ENCODE results near the gene CMTM6. TPM values are rescaled to one million over a fixed set of nuclear protein-coding genes. Genes with fewer than 3 reads are reported as not detected.
"Not testable (repeated sequence)": the region's sequence is repeated elsewhere in the genome, so short reads cannot be mapped to it uniquely, and the experiment has no call there.

The CMTM6 gene
- total and polyA plus RNA-seq, 7 donors: 3.7 to 8.0 (median 5.5) TPM

DNA sequence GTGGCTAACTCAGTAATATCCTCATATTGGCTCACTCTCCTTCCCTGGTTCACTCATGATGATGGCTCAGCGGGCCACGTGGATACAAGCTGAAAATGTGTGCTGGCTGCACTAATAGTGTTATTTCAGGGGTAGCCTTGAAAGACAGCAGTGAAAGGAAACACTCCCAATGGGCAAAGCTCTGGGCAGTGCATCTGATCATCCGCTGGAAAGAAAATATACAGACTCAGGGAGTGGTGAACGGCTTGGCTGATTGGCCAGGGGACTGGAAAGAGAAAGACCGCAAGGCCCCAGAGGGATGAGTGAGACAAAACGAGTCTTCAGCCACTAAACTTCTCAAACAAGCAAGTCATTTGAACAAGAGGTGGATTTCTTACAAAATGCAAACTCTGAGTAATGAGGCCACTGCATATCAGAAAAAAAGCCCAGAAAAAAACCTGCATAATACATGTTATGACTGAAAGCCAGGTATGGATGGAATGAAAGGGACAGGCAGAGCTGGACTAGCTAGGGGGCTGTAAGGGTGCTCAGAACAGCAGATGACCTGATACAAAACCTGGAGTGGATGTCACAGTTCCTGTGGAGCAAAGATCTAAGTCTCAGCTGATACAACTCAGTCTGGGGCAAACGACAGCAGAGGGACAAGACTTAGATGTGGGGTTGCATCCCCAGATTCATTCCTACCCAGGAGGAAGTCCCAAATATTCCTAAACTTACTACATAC, 33.3 kb downstream of the CMTM6 start:
- no peaks in the 10 kb centered on the region for H3K36me3 ChIP-seq (ENCODE audit: insufficient read depth in 1 of 2, low read depth in 1 of 2)
- no peak for ATAC-seq
- TF ChIP-seq, protein P1, sequence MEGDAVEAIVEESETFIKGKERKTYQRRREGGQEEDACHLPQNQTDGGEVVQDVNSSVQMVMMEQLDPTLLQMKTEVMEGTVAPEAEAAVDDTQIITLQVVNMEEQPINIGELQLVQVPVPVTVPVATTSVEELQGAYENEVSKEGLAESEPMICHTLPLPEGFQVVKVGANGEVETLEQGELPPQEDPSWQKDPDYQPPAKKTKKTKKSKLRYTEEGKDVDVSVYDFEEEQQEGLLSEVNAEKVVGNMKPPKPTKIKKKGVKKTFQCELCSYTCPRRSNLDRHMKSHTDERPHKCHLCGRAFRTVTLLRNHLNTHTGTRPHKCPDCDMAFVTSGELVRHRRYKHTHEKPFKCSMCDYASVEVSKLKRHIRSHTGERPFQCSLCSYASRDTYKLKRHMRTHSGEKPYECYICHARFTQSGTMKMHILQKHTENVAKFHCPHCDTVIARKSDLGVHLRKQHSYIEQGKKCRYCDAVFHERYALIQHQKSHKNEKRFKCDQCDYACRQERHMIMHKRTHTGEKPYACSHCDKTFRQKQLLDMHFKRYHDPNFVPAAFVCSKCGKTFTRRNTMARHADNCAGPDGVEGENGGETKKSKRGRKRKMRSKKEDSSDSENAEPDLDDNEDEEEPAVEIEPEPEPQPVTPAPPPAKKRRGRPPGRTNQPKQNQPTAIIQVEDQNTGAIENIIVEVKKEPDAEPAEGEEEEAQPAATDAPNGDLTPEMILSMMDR (IDR thresholded peaks at IDR 0.05): no peak
- no peak overlapping the region for H3K27ac ChIP-seq
- intact Hi-C loops (cut with DNase I): loop anchor here (2.0 to 5.0 kb wide), 4 partner anchors 77 to 172 kb away; partner anchors contain the start of gene CMTM7 (in 1 of the 2)
- H3K4me3 ChIP-seq: no peak overlapping the region
- no peaks in the 10 kb centered on the region for H3K4me1 ChIP-seq
- whole genome bisulfite sequencing, 3 donors: 89 to 96% (median 90%) methylated on average over 7 of the region's 7 CpGs
- no peaks in the 10 kb centered on the region for H3K27me3 ChIP-seq (ENCODE audit: insufficient read depth in 3 of 3, low read length in 2 of 3)
- H3K9me3 ChIP-seq: no peaks in the 10 kb centered on the region
- DNase-seq: no peak

- WGBS, 3 donors: 9 to 15% (median 15%) methylated on average over 40 to 41 of the region's 41 CpGs
- H3K27me3 ChIP-seq (ENCODE audit: insufficient read depth in 3 of 3, low read length in 2 of 3): no peaks in the 10 kb centered on the region
- no peaks in the 10 kb centered on the region for H3K36me3 ChIP-seq (ENCODE audit: insufficient read depth in 1 of 2, low read depth in 1 of 2)
- TF ChIP-seq, protein P1 (IDR thresholded peaks at IDR 0.05): peak; percentile 100
- DNase-seq: peak; percentile 68 to 84
- intact Hi-C loops (cut with DNase I): loop anchor here (2.0 to 5.0 kb wide), 4 partner anchors 75 to 170 kb away; partner anchors contain the start of gene CMTM7 (in 1 of the 2)
- H3K9me3 ChIP-seq: no peaks in the 10 kb centered on the region
- H3K4me3 ChIP-seq: peak overlapping the region; percentile 64
- H3K4me1 ChIP-seq: no peaks in the 10 kb centered on the region
- peak; percentile 91 to 98 (median 96) for ATAC-seq
- no peak overlapping the region for H3K27ac ChIP-seq
Measured at GRCh38 chr3:32467333-32468070, 35.1 kb downstream of the CMTM6 start.

DNA sequence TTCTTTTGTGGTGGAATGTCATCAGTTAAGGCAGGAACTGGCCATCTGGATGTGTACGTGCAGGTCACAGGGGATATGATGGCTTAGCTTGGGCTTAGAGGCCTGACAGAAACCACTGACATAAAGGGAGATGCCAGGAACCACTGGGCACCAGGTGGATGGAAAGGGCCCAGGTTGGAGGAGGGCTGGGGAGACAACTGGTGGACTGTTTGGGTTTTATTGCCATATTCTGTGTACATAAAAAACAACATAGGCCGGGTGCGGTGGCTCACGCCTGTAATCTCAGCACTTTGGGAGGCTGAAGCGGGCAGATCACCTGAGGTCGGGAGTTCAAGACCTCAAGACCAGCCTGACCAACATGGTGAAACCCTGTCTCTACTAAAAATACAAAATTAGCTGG, 35.8 kb downstream of the CMTM6 start:
- ATAC-seq; H3K4me1 ChIP-seq; H3K27me3 ChIP-seq (ENCODE audit: insufficient read depth in 3 of 3, low read length in 2 of 3); H3K4me3 ChIP-seq; DNase-seq; H3K27ac ChIP-seq; H3K36me3 ChIP-seq (ENCODE audit: insufficient read depth in 1 of 2, low read depth in 1 of 2); H3K9me3 ChIP-seq: not testable (repeated sequence)
- intact Hi-C loops (cut with DNase I): loop anchor here (5.0 kb wide), 3 partner anchors 75 to 170 kb away; partner anchors contain the start of gene CMTM7 (in 1 of the 2)
- WGBS, 3 donors: 84 to 94% (median 90%) methylated on average over 6 of the region's 6 CpGs

- H3K27me3 ChIP-seq (ENCODE audit: insufficient read depth in 3 of 3, low read length in 2 of 3); H3K9me3 ChIP-seq; H3K4me3 ChIP-seq; H3K4me1 ChIP-seq; H3K27ac ChIP-seq; H3K36me3 ChIP-seq (ENCODE audit: insufficient read depth in 1 of 2, low read depth in 1 of 2); DNase-seq; ATAC-seq: not testable (repeated sequence)
- intact Hi-C loops (cut with DNase I): loop anchor here (5.0 kb wide), 3 partner anchors 72 to 167 kb away; partner anchors contain the start of gene CMTM7 (in 1 of the 2)
- 93 to 96% (median 94%) methylated on average over 5 to 7 of the region's 7 CpGs for WGBS, 3 donors
Measured at GRCh38 chr3:32464726-32465125, 37.9 kb downstream of the CMTM6 start.

DNA sequence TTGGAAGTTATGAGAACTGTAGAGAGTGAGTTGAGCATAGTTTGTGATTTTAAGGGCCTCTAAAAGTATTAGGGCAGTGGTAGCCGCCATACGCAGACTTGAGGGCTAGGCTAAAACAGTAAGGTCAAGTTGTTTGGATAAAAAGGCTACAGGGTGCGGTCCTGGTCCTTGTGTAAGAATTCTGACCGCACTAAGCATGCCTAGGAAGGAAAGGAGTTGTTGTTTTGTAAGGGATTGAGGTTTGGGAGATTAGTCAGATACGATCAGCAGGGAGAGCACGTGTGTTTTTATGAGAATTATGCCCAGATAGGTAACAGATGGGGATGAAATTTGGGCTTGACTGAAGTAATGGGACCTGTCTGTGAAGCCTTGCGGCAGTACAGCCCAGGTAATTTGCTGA, 39.2 kb downstream of the CMTM6 start:
- 94 to 97% (median 94%) methylated on average over 7 of the region's 7 CpGs for WGBS, 3 donors
- H3K4me3 ChIP-seq; intact Hi-C loops (cut with DNase I); ATAC-seq; H3K27me3 ChIP-seq (ENCODE audit: insufficient read depth in 3 of 3, low read length in 2 of 3); H3K27ac ChIP-seq; H3K4me1 ChIP-seq; DNase-seq; H3K36me3 ChIP-seq (ENCODE audit: insufficient read depth in 1 of 2, low read depth in 1 of 2); H3K9me3 ChIP-seq: not testable (repeated sequence)

DNA sequence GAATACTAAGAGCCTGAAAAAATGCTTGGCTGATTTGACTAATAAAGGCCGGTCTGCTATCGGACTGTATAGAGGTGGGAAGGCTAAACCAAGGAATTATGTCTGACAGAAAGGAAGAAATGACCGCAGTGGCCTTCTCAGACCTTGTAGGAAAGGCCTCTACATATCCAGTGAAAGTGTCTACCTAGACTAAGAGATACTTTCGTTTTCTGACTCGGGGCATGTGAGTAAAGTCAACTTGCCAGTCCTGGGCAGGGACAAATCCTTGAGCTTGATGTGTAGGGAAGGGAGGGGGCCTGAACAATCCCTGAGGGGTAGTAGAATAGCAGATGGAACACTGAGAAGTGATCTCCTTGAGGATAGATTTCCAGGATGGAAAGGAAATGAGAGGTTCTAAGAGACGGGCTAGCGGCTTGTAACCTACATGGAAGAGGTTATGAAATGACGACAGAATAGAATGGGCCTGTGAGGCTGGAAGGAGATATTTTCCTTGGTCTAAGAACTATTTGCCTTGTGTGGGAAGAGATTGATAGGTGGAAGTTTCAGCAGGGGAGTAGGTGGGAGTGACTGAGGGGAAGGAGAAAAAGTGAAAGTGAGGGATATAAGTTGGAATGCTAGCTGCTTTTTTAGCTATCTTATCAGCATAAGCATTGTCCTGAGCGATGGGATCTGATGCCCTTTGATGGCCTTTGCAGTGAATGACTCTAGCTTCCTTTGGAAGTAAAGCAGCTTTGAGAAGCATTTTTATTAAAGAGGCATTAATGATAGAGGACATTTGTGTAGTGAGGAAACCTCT, 40.3 kb downstream of the CMTM6 start:
- H3K27ac ChIP-seq; H3K4me3 ChIP-seq; DNase-seq; H3K36me3 ChIP-seq (ENCODE audit: insufficient read depth in 1 of 2, low read depth in 1 of 2); H3K4me1 ChIP-seq; ATAC-seq; intact Hi-C loops (cut with DNase I); H3K27me3 ChIP-seq (ENCODE audit: insufficient read depth in 3 of 3, low read length in 2 of 3); H3K9me3 ChIP-seq: not testable (repeated sequence)
- WGBS, 3 donors: 65 to 79% (median 79%) methylated on average over 6 to 8 of the region's 9 CpGs

GRCh38 chr3:32460817-32461496, 41.7 kb downstream of the CMTM6 start:
- H3K27me3 ChIP-seq (ENCODE audit: insufficient read depth in 3 of 3, low read length in 2 of 3); DNase-seq; H3K4me3 ChIP-seq; H3K27ac ChIP-seq; intact Hi-C loops (cut with DNase I); H3K36me3 ChIP-seq (ENCODE audit: insufficient read depth in 1 of 2, low read depth in 1 of 2); ATAC-seq; H3K9me3 ChIP-seq; H3K4me1 ChIP-seq: not testable (repeated sequence)
- WGBS, 3 donors: 89 to 96% (median 91%) methylated on average over 10 of the region's 10 CpGs
